GM21717 (cell line): ENCODE data around the gene ENOX1.

ENCODE experiments used
- ATAC-seq: cut with Tn5 transposase; IDR thresholded peaks from one replicate; pipeline ENCODE4 v1.9.1; 2021; ENCODE audit warnings: mild to moderate bottlenecking, moderate library complexity; ENCODE audit not compliant: unreplicated experiment

ENOX1 gene

DNA sequence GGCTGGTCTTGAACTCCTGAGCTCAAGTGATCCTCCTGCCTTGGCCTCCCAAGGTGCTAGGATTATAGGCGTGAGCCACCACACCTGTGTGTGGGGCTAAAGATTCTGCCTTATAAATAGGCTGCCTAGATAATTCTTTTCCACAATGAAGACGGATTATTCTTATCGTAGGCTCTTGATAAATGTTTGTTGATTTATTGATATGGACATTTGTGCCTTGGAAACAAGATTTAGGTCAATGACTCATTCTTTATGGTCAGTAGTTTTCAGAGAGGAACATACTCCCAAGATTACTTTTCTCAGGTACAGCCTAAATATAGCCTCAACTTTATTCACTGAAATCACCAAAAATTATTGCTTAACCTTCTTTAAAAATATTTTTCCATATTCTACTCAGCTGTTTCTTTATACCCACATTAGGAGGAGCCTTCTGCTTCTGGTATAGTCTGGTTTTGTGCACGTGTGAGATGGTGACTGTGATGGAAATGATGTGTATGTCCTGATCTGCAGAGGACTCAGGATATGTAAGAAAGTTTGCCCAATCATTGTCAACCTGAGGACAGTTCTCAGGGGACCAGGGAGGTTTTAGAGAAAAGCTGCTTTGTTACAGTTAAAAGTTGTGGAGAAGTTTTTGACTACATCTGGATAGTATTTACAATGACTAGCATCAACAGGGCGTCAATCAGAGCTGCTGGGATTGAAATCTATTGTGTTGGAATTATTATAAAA is 554.5 kb downstream of the ENOX1 start:
- no peak for ATAC-seq

DNA sequence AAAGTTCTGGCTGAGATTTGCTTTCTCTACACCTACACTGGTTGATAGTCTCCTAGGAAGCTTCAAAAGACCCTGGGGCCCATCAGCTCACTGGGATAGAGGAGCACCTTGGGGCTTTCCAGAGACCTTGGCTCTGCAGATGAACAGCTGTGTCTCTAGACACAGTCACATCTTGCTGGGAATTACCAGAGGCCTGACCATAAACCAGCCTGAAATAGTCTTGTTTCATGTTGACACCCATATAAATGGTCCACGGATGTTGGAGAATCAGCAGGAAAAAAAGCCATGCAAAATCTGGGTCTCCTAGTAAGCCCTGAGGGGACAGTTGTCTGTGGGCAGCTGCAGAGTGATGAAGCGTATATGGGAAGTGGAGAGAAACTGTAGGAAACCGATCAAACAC is 555.8 kb downstream of the ENOX1 start:
- ATAC-seq = no peak

DNA sequence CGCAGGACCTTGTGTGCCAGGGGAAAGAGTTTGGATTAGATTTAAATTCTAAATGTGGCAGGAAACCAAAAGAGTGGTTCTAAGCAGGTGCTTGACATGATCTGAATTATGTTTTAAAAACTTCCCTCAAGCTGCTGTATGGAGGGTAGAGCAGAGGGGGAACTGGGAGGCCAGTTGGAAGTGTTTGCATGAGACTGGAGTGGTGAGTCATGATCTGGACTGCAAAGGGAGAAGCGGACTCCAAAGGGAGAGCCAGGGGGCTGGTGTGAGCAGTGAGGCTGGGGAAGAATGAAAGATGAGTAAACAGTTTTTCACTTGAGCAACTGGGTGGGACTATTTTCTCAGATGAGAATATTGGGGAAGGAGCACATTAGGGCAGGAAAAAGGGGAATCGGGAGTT is 557.3 kb downstream of the ENOX1 start:
- no peak for ATAC-seq

DNA sequence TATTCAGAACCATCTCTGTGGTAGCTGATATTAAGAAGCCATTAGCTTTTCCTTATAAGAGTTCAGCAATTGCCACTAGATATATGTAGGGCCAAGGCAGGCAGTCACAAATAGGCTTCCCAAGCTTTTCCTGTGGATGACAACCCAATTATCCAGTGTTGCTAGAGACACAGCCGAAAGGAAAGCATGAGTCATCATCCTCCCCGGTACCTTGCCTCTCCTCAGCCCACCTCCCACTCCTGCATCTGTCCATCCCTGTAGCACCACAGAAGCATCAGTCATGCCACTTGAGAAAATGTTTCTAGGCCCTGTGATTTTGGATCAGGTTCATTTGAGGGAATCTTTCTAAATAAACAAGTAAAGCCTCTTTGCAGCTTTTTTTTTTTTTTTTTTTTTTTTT is 559.1 kb downstream of the ENOX1 start:
- ATAC-seq = no peak

DNA sequence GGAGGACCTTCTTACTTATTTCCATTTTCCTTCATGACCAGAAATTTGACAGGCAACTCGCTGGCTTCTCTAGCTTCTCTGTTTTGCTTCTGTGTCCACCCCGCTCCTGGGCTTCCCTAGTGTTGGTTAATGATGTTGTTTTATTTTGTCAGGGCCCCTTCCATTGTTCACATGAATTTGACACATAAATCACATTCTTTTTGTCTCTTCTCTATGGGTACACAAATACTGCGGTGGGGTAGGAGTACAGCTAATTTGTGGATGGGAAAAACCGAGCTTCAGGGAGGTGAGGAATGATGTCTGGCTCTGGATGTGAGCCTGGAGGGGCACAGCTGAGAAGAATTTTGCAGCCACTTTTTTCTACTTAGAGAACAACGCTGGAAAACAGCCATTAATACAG is 563.6 kb downstream of the ENOX1 start:
- ATAC-seq = no peak

DNA sequence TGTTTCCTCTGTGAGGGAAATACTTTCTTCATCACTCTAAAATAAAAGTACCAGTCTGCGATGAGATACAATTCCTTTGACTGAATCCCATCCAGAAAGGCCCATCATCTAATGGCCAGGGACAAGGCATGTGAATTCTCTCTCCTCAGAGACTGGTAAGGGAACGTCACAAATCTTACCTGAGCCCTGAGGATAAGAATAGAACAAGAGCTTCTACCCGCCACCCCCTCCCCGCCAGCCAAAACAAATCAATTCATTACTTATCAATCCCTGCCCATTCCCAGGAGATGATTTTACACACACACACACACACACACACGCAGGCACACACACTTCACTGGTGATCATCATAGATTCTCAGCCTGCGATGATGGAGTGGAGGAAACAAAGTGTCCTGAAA is 564.7 kb downstream of the ENOX1 start:
- no peak for ATAC-seq

DNA sequence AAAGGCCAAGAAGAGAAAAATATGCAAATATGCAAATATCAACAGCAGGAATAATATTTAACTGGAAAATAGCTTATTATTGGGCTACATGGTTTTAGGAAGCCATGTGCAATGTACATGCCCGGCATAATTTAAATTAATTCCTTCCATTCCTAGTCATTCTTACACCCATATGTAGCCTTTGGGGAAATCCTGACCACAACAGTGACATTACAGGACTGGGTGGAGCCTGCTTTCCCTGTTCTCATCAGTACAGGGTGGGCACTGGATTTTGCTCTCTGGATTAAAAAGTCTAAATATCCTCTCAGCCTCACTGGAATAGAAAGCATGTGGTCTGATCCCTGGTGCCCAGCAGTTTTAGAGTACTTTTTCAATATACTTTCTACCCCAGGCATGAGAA is 565.2 kb downstream of the ENOX1 start:
- ATAC-seq = no peak

DNA sequence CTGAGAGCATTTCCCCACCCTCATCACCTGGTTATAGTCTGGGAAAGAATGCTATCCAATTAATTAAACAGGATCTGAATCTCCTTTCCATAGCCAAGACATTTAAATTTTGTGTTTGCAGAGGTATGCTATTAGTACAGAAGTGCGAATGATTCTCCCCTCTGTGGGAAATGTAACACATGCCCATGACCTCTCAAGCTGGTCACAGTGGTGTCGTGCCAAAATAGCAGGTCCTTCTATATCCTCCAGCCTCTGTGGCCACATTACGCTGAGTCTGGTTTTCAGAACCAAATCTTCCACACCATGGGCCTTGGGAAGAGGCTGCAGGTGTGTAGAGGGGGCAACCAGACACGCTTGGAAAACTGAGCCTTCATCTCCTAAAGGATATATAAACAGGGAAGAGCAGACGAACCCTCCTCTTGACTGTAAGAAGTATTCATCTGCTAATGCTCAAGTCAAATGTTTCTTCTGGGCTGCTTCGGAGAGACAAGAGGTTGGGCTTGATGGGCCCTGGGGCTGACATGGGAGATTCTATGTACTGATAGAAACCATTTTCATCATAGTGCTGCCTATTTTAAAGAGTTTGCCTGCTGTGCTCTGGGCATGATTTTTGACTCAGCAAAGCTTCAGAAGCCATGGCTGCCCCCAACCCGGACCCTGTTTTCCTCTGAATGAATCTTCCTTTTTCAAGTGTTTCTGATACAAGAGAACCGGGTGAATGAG is 565.7 kb downstream of the ENOX1 start:
- no peak for ATAC-seq

DNA sequence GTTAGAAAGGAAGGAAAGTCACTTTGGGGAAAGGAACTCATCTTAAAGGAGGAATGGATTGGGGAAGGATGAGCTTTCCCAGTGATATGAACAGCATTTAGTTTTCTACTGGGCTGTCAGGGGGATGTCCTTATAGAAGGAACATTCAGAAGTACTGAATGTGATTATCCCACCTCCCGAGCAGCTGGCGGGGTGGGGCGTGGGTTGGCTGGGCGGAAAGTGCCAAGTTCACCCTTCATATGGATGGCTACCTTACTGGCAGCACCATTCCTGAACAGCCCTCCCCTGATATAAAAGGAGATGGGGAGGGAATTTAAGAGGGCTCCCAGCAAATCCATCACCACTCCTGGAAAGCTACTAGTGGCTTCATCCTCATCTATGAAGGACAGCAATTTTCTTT is 572.6 kb downstream of the ENOX1 start:
- no peak for ATAC-seq

DNA sequence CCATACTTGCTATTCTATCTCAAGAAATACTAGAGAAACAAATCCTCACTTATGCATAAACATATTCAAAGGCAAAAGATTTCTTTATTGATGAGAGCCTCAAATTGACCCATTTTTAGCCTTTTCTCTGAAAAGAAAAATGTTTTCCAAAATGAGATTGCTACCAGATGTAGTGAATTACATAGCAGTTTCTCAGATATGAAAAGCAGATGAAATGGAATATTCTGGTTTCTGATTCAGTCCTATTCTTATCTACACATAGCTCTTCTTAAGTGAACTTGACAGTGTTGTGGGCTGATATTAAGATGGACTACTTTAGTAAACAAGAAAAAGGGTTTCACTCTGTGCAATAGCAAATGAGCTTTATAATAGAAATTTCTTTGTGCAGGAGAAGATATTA is 579.9 kb downstream of the ENOX1 start:
- no peak for ATAC-seq

DNA sequence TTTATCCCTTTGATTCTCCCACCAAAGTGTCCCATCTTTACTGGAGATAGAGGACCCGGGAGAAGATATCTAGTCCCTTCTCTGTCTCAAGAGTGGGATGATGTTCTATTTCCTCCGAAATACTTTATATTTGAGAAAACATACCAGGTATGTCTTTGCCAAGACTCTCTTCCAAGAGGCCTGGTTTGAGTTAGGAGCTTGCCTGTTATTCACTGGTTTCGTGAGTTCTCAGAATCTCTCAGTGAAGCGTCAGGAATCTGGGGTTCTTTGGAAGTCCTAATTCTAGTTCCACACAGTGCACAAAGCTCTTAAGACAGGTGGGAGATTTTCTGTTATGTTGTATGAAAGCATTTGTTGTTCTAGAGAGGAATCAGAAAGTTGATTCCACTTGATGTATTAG is 581.4 kb downstream of the ENOX1 start:
- no peak for ATAC-seq

DNA sequence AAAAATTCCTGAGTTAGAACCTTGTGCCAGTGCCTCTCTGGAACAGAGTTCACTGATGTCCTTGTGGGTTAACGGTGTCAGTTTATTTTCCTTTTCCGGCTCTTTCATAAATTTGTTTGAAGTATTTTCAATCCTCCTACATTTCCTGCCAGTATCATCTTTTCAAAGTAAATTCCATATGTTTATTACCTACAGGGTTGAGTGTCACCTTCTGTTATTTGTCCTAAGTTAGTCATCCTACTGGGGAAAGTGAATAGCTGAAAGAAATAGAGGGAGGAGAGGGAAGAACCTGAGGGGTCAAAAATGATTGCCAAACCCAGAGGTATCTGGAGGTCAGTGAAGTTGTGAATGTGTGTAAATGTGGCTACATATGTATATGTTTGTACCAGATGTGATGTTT is 582.2 kb downstream of the ENOX1 start:
- no peak for ATAC-seq

DNA sequence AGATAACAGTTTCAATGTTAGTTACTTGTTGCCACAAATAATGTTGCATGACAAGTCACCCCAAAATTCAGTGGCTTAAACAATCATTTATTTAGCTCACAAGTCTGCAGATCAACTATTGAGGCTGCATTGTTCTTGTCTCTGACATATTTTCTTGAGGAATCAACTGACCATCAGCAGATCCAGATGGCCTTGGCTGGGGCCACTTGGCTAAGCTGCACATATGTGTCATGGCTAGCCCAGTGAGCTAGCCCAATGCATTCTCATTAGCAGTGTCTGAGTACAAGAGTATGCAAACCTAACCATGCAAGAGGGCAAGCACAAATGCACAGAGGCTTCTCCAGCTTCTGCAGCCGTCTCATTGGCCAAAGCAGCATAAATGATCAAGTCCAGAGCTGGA is 583.0 kb downstream of the ENOX1 start:
- ATAC-seq = no peak

DNA sequence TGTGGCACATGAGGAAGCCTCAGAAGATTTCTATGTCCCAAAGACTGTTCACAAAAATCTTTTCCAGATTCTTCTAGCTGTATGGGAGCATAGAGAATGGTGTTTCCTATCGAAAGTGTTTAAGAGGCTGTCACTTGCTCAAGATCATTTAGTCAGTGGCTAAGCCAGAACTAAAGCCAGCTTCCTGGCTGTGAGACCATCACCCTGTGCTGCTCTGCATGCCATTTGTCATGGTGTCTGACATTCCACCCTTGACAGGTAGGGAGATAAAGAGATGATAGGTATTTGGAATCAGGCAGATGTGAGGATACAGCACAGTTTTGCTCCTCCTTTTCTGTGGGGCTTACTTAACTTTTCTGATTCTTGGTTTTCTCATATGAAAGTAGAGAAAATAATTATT is 586.0 kb downstream of the ENOX1 start:
- no peak for ATAC-seq

DNA sequence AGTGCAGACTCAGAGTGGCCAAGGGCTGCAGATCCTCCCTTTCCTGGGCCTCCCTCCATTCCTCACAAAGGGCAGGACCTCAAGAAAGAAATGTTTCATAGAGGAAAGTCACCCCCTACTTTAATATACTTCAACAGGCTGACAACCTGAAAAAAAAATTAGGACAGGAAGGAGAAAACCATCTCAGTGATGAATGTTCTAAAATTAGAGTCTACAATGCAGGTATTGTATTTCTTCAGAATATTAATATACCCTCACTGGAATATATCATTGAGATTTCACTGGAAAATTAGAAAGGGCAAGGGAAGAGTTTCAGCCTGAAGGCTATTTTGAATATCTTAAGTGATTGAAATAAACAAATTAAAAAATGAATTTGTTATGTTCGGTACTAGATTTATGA is 586.5 kb downstream of the ENOX1 start:
- no peak for ATAC-seq

DNA sequence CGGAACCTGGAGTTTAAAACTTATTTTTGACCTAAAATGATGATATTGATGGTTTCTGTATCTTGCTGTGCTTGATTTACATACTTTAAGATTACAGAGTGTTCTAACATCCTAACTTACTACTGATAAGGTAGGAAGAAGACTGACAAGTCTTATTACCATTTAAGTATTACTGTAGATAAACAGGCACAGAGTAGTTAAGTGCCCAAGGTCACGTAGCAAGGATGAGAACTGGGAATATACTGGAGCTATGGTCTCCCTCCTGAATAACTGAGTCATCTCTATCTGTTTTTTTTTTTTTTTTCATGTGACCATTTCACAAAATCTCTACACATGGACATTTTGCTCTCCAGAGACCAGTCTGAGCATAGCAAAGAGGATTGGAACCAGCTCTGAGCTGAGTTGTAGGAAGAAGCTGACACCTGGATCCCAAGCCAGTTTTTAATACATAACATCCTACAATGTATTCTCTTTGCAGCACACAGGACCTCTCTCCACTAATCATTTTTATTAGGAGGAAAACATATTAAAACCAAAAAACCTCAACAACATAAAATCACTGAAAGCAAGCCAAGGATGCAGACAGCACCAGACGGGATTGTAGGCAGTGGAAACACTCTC is 589.9 kb downstream of the ENOX1 start:
- ATAC-seq = no peak

DNA sequence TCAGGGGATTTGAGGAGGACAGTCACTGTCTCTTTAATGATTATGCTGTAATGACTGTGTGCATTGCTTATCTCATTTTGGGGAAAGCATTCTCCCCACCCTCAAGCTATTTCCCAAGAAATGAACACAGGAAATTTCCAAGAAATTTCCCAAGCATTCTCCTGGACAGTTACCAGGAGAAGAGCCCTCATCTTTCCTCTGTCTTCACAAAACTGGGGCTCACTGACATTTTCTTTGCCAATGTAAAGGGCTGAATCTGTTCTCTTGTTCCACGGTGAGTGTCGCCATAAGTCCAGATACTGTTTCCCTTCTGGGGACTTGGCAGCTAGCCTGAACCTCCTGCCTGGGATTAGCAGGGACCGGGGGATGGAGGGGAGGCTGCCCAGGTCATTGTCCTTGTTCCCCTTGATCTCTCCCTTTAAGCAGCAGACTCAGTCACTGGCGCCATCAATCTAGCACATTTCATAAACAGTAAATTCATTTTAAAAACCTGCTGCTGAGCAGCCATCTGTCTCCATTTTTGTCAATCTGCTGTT is 590.6 kb downstream of the ENOX1 start:
- no peak for ATAC-seq

DNA sequence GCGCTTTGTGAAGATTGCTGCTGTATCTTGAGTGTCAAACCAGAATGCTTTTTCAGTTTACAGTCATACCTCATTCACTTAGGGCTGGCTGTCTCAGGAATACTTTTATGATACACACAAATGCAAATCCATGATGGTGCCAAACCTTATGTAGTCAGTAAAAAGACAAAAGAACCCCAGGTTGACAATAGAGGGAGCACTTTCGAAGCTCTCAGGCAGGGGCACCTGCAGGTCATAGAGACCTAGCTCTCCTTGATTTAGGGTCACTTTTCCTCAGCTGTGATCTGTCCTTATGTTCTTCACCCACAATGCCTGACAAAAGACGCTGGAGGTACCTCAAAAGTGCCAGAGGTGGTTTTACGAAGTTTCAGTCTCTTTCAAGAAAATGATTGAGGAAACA is 591.2 kb downstream of the ENOX1 start:
- no peak for ATAC-seq

DNA sequence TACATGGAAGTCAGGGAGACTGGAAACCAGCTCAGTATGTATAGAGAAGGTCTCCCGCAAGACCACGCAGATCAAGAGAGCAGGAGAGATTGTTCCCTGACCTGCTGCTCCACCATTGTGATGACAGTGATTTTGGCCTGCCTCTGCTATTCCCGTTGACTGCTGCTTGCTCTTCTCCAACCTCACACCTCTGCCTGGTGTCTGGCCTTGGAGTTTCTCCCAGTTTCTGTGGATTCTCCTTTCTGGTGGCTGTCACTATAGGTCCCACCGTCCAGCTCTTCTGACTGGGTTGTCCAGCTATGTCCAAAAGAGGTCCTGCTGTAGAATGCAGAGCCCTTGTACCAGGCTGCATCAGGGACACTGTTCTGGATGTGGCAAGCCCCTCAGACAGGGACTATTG is 591.7 kb downstream of the ENOX1 start:
- ATAC-seq = no peak

DNA sequence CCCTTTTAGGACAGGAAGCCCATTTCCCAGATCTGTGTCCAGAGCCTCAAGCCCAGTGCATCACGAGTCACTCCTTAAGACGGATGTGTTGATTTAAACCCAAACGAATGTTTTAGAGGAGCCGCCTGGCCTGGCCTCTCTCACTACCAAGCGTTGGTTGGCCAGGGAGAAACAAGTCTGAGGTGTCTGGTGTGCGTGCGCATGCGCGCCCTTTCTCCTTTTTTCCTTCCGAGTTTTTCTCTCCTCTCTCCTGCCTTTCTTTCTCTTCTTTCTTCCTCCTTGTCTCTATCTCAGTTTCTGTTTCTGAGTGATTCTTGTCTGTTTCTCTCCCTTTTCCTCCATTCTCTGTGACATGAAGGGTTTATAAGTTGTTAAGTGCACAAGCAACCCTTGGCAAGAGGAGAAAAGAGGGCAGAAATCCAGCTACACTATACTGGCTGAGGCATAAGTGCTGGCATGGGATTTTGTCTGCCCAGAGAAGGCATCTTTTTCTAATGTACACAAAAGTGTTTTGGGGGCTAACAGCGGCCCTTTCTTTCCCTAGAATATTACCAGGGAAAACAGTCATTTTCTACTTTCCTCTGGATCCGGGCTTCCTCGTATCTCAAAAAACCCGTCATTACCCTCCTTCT is 592.9 kb downstream of the ENOX1 start:
- ATAC-seq = no peak

DNA sequence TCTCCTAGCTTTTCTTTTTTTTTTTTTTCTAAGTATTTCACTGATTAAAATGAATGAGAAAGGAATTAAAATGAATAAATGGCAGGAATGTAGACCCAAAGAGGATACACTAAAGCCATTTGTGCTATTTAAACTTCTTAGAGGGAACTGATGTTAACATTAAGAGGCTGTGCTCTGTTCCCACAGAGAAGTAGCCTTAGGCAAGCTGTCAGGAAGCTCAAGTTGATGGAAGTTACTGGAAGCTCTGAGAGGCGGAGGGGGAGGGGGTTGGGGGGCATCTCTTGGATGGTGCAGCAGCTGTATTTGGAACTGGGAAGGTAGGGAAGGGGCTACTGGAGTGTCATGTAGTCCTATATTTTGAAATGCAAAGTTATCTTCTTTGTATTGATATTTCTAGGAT is 595.2 kb downstream of the ENOX1 start:
- no peak for ATAC-seq

DNA sequence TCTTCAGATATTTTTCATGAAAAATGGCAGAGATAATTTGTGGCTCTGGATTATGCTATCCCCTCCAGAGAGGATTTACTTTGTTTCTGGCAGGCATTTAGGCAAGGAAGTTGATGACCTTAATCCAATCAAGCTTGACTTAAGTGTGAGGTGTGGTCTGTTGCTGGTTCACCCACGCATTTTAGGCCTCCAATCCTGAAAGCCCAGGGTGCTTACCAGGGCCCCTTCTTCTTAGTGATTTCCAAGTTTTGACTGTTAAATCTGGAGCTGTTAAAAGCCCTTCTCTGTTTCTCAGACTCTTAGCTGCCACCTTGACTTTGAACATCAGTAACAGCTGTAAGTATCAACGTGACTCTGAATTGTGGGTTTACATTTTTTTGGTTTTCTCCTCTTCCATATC is 601.5 kb downstream of the ENOX1 start:
- ATAC-seq = no peak
